GM12874 (cell line): Measurements from ENCODE around the gene ZNF611.

Experiments used
- TF ChIP-seq, protein P1 (sequence below): IDR thresholded peaks from 2 replicates; pipeline ENCODE4 v1.5.1; 2011; ENCODE audit warnings: low read depth, mild to moderate bottlenecking, control low read depth, low read length, moderate library complexity; ENCODE audit not compliant: insufficient read depth

ZNF611 gene

DNA sequence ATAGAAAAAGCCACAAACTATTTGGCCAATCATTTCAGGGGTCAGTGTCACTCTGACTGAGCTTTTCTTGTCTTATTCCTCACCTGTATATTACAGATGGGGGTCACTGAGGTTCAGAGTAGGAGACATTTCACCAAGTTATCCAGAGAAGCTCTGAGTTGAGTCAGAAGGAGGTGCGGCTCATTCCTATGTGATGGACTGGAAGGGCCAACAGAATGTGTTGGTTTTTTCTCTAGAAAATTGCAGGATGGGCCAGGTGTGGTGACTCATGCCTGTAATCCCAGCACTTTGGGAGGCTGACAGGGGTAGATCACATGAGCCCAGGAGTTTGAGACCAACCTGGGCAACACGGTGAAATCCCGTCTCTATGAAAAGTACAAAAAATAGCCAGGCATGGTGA, 72.2 kb downstream of the ZNF611 start:
- TF ChIP-seq, protein P1, sequence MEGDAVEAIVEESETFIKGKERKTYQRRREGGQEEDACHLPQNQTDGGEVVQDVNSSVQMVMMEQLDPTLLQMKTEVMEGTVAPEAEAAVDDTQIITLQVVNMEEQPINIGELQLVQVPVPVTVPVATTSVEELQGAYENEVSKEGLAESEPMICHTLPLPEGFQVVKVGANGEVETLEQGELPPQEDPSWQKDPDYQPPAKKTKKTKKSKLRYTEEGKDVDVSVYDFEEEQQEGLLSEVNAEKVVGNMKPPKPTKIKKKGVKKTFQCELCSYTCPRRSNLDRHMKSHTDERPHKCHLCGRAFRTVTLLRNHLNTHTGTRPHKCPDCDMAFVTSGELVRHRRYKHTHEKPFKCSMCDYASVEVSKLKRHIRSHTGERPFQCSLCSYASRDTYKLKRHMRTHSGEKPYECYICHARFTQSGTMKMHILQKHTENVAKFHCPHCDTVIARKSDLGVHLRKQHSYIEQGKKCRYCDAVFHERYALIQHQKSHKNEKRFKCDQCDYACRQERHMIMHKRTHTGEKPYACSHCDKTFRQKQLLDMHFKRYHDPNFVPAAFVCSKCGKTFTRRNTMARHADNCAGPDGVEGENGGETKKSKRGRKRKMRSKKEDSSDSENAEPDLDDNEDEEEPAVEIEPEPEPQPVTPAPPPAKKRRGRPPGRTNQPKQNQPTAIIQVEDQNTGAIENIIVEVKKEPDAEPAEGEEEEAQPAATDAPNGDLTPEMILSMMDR: no peak

DNA sequence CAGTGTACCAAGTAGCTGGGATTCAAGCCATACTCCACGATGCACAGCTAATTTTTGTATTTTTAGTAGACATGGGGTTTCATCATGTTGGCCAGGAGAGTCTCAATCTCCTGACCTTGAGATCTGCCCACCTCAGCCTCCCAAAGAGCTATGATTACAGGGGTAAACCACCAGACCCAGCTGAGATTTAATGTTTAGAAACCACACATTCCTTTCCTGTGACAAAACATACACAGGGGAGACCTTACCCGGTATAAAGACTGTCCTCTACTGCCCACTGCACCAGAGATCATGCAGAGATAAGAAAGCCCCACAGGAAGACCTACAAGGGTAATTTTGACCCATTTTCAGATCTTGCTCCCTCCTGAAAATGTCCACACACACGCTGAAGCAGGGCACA, 73.9 kb downstream of the ZNF611 start:
- TF ChIP-seq, protein P1: no peak

DNA sequence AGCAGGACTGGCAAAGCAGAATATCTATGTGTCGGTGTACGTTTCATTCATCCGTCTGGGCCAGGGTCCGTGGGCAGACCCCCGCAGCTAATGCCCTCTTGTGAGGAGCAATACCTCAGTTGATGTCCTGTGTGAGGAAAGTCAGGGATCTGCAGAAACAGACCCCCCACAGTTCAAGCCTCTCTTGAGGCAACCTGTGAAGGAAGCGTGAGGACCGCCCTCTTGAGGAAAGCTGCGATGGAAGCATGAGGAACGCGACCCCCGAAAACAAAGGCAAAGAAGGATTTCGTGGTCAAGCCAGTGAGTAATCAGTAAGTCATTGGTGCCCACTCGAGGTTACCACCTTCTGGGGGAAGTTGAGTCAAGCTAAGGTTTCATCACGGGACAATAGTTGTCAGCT, 75.8 kb downstream of the ZNF611 start:
- TF ChIP-seq, protein P1: no peak

DNA sequence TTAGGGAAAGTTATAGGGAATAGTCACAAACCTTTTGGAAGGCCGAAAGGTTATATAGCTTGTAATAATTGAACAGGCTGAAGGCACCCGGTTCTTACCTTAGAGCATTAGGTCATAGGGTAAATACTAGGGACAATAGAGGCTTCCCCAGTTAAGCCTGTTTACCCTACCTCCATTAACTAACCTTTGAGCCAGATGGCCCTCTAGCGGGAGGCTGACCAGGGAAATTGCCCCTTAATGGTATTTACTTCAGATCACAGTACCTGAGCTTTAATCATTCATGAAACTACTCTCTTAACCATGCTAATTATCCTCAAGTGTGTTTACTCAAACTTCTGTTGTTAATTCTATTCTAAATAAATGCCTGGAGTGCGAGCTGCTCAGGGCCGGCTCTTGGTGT, 76.2 kb downstream of the ZNF611 start:
- TF ChIP-seq, protein P1: no peak

DNA sequence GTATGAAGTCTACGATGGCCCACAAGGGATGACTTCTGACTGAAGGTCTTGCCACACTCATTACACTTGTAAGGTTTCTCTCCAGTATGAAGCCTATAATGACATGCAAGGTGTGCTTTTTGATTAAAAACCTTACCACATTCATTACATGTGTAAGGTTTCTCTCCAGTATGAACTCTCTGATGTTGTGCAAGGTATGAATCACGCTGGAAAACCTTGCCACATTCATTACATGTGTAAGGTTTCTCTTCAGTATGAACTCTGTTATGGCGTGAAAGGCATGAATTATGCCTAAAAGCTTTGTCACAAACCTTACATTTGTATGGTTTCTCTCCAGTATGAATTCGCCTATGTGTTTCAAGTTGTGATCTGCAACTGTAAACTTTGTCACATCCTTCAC, 81.7 kb downstream of the ZNF611 start:
- TF ChIP-seq, protein P1: no peak
